HG03066 (cell line): ENCODE measurements around the gene CHD9.
"Not testable (repeated sequence)": the region's sequence is repeated elsewhere in the genome, so short reads cannot be mapped to it uniquely, and the experiment has no call there.

Experiments
- ATAC-seq: cut with Tn5 transposase; IDR thresholded peaks from one replicate; pipeline ENCODE4 v1.9.1; 2021; ENCODE audit warnings: low read depth; ENCODE audit not compliant: unreplicated experiment

The CHD9 gene

DNA sequence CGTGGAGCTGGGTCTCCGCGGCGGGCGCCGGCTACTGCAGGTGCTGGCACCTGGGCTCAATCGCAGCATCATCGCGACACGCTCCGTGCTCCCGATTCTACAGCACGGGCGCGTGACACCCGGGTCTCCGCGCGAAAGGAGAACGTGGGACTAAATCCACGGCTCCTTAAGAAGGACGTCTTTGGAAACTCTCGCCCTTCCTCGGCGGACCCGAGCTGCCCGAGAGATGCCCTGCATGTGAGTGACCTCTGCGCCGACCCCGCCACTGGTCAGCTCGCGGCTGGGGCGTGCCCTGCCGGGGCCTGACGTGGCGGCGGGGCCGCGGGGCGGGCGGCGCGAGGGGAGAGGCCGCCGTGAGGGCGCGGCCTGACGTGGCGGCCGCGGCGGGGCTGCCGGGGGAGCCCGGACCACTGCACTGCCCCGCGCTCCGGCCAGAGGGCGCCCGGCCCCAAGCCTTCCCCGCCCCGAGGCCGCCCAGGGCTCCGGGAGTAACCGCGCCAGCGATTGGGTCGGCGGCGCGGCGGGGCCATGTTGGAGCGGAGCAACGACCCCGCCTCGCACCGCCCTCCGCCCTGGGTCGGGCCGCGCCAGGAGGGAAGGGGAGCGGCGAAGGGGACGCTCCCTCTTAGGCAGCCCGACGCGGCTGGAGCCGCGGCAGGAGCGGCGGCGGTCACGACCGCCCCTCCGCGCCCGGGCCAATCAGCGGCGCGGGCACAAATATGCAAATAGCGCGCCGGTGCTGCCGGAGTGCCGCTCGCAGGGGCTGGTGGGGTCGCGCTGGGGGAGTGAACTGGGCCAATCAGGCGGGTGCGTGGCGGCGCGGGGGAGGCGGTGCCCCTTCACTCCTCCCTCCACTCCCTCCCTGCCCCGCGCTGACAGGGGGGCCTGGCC, 75.6 kb downstream of the CHD9 start:
- peak; percentile 84 for ATAC-seq

DNA sequence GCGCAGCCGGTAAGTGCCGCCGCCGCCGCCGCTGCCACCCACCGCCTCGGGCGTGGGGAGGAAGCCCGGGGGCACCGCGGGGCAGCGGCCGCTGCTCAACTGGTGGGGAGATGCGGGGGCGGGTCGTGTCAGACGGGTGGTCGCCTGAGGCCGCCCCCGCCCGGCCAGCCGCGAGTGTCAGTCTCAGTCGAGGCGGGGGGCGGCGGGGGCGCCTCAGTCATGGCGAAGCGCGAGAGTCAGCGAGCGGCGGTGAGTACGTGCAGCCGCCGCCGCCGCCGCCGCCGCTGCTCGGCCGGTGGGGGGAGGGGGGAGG, 76.2 kb downstream of the CHD9 start:
- ATAC-seq, result no peak

DNA sequence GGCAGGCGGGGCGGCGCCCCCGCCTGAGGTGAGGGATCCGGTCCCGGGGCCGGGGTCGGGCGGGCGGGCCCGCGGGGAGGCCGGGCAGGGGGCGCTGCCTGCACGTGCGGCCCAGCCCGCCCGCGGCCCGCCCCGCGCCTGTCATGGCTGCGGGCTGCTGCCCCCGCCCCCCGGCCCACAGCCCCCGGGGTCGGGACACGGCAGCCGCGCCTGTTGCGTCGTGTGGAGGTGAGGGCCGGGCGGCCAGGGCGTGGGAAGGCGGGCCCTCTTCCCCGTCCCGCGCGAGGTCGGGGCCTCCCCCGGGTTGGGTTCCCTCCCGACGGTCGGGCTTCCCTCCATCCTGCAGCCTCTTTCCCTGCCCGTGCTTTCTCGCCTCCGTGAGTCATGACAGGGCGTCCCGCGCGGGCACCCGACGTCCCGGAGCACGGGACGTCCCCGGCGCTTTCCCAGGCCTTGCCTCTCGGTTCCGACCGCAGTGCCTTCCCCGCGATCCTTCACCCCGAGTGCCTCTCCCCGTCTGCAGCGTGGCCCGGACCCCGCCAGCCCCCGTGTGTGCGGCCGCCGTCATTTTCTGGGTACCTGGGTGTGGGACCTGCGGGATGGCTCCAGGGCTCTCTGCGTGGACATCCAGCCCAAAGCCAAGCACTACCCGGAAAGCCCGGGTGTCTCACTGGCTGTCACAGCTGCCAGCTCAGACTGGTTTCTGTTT, 76.7 kb downstream of the CHD9 start:
- no peak for ATAC-seq

DNA sequence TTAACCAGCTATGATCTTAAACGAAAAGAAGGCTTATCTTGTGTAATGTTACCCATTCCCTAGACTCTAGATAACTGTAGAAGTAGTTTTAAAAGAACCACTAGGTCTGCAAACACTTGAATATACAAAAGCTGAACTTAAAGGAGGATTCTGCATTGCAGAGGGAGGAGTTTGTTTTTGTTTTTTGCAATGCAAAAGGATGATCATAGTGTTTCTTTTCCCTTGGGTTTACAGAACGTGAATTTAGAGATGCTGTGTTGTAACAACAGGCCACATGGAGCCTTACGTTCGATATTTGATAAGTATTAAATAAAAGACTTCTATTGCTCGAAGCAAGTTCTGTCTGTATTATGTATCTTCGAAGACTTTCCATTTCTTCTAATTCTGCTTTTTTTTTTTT, 77.6 kb downstream of the CHD9 start:
- ATAC-seq, result no peak

DNA sequence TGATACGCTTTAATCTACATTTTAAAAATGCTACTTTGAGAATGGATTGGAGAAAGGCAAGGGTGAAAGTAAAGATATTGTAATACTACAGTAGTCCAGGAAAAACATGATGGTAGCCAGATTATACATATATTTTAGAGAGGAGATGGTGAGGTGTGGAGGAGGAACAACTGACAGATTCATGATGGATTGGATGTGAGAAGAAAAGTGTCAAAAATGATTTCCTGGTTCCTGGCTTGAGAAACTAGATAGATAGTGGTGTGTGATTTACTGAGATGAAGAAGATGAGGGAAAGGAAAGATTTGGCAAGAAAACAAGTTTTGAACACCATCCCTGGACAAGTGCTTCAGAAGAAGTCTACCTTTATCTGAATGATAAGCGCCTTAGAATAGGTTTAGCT, 80.5 kb downstream of the CHD9 start:
- ATAC-seq, result no peak

DNA sequence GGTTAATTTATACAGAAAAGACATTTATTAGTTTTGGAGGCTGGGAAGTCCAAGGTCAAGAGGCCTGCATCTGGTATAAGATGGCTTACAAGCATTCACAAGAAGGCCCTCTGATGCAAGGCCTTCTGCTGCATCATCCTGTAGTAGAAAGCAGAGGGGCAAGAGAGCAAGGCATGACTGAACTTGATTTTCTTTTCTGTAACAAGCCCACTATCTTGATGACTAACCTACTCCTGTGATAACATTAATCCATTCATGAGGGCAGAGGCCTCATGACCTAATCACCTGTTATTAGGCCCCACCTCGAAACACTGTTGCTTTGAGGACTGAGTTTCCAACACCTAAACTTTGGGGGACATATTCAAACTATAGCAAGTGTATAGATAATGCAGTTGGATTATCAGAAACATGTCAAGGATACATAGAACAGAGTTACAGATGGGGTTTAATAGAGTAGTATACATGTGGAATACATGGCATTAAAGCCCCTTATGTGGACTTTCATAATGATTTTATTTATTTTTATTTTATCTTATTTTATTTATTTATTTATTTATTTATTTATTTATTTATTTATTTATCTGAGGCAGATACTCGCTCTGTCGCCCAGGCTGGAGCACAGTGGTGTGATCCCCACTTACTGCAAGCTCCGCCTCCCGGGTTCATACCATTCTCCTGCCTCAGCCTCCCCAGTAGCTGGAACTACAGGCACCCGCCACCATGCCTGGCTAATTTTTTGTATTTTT, 88.2 kb downstream of the CHD9 start:
- no peak for ATAC-seq

DNA sequence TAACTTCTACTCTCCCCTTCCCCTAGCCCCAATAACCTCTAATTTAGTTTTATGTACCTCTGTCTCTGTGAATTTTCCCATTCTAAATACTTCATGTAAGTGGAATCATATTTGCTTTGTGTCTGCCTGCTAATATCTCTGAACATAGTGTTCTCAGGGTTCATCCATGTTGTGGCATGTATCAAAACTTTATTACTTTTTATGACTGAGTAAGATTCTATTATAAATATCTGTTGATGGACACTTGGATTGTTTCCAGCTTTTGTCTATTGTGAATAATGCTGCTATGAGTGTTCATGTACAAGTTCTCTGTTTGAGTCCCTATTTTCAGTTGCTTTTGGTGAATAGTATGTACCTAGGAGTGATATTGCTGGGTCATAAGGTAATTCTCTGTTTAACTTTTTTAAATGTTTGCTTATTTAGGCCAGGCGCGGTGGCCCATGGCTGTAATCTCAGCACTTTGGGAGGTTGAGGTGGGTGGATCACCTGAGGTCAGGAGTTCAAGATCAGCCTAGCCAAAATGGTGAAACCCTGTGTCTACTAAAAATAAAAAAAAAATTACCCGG, 92.8 kb downstream of the CHD9 start:
- no peak for ATAC-seq

DNA sequence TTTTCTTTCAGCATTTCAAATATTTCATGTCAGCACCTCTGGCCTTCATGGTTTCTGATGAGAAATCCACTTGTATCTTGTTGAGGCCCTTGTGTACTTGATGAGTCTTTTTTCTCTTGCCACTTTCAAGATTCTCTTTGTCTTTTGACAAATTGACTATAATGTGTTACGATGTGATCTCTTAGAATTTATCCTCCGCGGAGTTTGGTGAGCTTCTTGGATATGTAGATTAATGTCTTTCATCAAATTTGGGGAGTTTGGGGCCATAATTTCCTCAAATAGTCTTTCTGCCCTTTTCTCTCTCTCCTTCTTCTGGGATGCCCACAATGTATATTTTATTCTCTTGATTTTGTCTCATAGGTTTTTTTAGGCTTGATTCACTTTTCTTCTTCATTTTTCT, 96.0 kb downstream of the CHD9 start:
- ATAC-seq, result no peak

DNA sequence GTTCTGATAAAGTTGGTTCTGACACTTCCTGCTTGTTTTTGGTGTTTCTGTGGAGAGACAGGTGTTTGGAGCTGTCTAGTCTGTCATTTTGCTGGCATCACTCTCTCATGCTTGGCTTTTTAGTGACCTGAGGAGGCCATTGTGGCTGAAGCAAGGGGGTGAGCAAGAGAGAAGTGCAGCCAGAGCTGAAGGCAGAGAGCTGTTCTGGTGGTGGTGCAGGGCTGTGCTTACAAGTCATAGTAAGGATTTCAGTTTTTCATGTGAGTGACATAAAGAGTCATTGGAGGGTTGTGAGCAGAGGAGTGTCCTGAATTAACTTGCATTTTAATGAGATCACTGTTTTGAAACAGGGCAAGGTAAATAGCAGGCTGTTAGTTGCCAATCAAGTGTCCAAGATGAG, 97.5 kb downstream of the CHD9 start:
- no peak for ATAC-seq

DNA sequence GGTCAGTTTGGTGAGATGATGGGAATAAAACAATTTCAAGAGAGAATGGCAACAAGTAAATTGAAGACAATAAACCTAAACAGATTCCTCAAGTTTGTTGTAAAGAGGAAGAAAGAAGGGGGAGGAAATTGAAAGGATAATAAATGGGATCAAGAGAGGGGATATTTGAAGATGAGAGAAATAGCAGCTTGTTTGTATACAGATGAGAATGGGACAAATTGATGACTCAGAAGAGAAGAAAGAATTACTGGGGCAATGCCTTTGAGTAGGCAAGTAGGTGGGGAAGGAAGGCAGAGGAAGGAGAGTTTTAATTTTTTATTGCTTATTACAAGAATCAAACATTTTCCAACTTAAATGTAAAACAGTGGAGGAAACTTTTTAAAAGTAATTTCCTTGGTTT, 98.3 kb downstream of the CHD9 start:
- no peak for ATAC-seq

DNA sequence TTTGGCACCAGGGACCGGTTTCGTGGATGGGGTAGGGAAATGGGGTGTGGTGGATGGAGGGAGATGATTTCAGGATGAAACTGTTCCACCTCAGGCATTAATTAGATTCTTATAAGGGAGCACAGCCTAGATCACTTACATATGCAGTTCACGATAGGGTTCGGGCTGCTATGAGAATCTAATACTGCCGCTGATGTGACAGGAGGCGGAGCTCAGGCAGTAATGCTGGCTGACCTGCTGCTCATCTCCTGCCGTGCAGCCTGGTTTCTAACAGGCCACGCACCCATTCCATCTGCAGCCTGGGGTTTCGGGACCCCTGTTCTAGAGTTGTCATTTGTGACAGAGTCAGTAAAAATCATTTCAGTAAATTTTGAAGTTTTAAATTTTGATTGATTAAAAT, 99.7 kb downstream of the CHD9 start:
- no peak for ATAC-seq

DNA sequence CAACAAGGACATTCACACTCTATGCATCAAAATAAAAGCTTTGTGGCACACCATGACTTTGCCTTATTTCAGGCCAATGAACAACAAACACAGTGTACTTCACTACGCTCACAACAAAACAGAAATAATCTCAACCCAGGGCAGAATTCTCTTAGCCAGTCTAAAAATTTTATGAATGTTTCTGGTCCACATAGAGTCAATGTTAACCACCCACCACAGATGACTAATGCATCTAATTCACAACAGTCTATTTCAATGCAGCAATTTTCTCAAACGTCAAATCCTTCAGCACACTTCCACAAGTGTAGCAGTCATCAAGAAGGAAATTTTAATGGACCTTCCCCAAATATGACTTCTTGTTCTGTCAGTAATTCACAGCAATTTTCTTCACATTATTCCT, 101.7 kb downstream of the CHD9 start:
- no peak for ATAC-seq

DNA sequence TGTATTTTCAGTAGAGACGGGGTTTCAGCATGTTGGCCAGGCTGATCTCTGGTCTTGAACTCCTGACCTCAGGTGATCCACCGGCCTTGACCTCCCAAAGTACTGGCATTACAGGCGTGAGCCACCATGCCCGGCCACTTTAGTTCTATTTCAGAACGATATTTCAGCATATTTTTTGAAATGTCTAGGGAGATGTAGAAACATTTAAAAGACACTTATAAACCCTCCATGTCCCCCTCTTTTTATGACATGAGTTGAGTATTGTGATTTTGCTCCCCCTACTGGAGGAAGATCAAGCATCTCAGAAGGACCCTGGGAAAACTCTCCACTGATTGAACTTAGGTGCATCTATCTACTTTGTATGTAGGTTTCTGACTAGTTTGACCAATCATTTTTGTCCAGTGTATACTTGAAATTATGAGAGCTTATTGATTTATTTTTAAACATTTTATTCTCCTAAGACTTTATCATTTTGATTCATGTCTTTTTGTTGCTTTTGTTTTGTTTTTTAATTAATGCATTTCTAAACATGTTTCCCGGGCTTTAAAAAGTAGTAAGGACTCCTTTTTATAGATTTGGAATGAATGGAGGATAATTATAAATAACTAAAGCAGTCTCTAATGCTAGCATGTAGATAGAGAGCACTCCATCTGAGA, 105.1 kb downstream of the CHD9 start:
- no peak for ATAC-seq

DNA sequence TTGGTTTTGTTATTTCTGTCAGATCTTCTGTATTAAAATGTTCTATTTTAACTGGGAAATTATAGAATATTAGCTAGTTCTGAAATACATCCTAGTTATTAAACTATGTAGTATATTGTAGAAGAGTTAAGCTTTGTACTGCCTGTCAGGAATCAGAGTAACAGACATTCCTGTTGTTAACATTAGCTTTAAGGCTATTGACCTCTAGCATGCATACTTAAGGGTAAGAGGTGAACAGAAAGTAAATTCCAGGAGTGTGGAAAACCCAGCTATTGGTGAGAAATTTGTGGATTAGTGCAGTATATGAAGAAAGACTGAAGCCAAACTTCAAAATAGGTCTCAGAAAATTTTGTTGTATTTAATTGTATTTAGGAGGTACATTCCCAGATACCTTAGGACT, 111.3 kb downstream of the CHD9 start:
- ATAC-seq, result no peak

DNA sequence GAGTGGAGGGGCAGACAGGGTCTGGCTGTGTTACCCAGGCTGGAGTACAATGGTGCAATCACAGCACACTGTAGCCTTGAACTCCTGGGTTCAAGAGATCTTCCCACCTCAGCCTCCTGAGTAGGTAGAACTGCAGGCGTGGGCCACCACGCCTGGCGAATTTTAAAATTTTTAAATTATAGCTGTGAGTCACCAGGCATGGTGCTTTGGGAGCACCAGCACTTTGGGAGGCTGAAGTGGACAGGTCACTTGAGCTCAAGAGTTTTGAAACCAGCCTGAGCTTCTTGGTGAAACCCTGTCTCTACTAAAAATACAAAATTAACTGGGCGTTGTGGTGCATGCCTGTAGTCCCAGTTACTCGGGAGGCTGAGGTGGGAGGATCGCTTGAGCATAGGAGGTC, 114.0 kb downstream of the CHD9 start:
- ATAC-seq, result no peak

DNA sequence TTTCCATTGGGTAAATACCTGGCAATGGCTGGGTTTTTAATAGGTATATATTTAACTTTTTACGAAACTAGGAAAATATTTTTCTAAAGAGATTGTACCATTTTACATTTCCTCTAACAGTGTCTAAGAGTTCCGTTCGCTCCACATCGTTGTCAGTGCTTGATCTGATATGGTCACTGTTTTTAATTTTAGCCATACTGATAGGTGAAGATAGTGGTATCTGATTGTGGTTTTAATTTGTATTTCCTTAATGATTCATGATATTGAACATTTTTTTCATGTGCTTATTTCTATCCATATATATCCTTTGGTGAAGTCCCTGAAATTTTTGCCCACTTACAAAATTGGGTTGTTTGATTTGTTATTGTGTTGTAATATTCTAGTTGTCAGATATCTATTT, 117.7 kb downstream of the CHD9 start:
- ATAC-seq, result no peak

DNA sequence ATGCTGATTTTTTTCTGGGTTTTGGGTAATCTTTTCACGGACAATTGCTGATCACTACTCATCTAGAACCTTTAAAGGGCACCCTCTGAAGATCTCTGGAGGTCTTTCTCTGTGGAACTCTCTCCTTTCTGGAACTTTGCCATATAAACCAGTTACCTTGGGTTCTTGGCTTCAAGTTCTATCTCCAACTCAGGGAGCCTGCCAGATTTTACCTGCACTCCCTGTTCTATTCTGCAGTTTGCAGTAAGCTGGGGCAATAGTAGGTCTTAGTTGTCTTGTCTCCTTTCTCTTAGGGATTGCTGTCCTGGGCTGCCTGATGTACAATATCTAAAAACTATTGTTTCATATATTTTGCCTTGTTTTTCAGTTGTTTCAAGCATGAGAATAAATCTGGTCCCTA, 120.3 kb downstream of the CHD9 start:
- ATAC-seq, result no peak

DNA sequence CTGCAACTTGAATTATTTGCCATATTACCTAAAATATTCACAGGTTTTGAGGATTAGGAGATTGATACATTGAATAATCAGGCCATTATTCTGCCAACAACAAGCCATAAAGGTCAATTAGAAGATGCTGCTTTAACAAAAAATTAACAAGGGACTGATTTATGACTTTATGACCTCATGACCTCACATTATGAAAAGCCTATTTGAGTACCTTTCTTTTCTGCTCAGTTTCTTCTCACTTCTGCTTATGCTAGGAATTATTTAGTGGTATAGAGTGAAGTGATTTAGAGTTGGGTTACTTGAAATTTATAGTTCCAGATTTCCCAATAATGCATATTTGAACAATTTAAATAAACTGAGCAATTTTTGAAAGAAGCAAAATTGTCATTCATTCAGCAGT, 121.6 kb downstream of the CHD9 start:
- ATAC-seq, result no peak

DNA sequence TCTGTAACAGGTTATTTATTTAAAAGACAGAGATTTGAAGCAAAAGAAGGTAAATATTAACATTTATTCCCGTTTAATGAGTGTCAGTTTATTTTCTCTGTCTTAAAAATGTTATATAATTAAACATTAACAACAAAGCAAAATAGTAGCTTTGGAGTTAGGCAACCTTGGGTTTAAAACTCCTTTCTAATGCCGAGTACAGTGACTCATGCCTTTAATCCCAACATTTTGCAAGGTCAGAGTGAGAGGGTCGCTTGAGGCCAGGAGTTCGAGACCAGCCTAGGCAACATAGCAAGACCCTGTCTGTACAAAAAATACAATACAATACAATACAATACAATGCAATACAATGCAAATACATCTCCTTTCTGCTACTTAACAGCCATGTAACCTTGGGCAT, 128.7 kb downstream of the CHD9 start:
- no peak for ATAC-seq

DNA sequence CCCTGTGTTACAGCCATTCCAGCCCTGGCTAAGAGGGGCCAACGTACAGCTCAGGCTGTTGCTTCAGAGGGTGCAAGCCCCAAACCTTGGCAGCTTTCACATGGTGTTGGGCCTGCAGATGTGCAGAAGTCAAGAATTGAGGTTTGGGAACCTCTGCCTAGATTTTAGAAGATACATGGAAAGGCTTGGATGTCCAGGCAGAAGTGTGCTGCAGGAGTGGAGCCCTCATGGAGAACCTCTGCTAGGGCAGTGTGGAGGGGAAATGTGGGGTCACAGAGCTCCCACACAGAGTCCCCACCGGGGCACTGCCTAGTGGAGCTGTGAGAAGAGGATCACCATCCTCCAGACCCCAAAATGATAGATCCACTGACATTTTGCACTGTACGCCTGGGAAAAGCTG, 130.9 kb downstream of the CHD9 start:
- ATAC-seq, result not testable (repeated sequence)

DNA sequence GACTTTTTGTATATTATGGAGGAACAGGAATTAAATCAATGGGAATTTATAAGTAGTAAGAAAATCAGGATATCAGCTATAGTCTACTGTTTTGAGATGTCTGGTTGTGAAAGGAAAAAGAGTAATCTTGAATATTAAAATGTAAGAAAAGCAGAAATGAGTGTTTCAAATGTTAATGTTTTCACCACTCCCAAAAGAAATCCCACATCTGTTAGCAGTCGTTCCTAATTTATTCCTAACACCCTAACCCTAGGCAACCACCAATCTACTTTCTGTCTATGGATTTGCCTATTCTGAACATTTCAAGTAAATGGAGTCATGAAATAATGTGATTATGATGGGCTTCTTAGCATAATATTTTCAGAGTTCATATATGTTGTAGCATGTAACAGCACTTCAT, 133.0 kb downstream of the CHD9 start:
- ATAC-seq, result no peak
